GM12872 (cell line): ENCODE measurements around the gene PFKP.

Experiments used
- CTCF ChIP-seq: IDR thresholded peaks from 3 replicates; pipeline ENCODE4 v1.5.1; 2011; ENCODE audit warnings: low read depth, mild to moderate bottlenecking, low read length, moderate library complexity; ENCODE audit not compliant: insufficient read depth

Gene PFKP

DNA sequence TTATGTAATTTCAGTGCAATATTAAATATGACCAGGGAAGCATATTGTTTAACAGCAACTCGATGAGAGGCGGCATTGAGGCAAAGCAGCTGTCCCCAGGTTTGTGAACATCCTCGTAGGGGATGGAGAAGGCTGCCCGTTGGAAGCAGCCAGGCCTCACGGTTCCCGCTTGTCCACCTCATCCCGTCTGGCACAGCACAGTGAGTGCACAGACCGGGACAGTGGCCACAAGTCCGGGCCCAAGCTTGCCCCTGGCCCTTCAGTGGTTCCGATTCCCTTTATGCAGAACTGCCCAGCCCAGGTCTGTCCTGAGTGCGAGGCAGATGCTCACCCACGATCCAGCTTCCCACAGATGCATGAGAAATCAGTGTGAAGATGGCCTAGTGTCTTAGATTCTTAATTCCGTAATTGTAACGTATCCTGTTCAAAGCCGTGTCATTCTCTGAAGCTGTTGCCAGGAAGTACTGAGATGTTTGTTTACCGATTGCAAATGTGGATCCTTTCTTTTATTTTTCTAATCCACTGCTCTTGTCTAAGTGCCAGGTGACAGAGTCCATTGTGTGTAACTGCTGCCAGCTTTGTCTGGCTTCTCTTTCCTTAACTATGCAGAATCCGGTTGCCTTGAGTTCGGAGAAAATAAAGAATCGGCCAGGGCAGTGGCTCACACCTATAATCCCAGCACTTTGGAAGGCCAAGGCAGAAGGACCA, 35.5 kb downstream of the PFKP start:
- TF ChIP-seq CTCF: no peak

DNA sequence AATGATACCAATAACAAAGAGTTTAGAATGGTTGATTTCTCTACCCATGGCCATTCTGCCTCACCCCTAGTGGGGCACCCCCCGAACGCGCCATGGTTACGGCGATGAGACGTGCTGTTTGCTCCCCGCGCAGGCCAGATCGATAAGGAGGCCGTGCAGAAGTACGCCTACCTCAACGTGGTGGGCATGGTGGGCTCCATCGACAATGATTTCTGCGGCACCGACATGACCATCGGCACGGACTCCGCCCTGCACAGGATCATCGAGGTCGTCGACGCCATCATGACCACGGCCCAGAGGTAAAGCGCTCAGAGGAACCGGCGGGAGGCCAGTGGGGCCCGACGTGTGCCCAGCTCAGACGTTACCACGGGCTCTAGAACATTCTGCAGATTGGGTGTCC, 36.3 kb downstream of the PFKP start:
- no peak for TF ChIP-seq CTCF

GRCh38 chr10:3104251-3104918, 37.0 kb downstream of the PFKP start:
- TF ChIP-seq CTCF: no peak

DNA sequence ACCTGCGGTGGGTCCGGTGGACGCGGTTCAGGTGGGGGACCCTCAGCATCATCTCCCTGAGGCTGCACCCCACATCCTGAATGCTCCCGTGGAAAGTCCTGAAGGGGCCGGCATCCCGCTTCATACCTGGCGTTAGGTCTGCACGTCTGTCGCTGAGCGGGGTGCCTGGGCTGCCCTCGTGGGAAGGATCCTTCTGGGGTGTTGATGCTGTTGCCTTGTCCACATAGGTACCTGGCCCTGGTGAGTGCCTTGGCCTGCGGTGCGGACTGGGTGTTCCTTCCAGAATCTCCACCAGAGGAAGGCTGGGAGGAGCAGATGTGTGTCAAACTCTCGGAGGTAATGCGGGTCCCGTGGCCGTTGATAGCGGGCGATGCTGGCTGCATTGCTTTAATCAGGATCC, 37.8 kb downstream of the PFKP start:
- no peak for TF ChIP-seq CTCF

- TF ChIP-seq CTCF: no peak
These were observed 38.6 kb downstream of the PFKP start for GRCh38 chr10:3105905-3106304.

- no peak for TF ChIP-seq CTCF
These were observed 39.6 kb downstream of the PFKP start for GRCh38 chr10:3106928-3107425.

DNA sequence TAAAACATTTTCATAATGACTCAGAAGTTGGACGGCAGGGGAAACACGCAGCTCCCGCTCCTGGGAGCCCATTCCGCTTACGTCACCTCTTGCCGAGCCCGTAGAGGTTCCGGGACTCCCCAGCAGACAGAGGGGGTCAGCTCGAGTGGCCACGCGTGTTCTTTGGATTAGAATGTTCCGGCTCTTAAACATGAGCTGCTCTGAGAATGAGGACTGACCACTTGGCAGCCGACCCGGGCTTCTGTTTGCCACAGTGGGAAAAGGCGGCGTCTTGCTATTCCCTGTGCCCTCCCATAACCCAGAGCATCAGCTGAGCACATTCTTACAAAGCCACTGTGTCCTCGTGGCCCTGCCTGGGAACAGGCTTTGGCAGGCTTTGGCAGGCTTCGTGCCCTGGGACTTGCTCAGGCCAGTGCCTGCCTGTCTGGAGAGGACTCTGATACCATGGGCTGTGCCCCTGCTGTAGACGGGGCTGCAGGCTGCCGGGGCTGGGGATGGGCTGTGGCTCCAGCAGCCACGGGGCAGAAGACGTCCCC, 40.1 kb downstream of the PFKP start:
- no peak for TF ChIP-seq CTCF
